ENCODE measurements around the gene MYO5C. TPM values are rescaled to one million over a fixed set of nuclear protein-coding genes. Genes with fewer than 3 reads are reported as not detected.

The MYO5C gene
- total and polyA plus RNA-seq, 10 of the 15 experiments (the other 5 are each of a cell fraction or from before 2014, with no cell fraction given): 0.29 to 1.3 (median 0.75) TPM

- in situ Hi-C loops (cut with MboI) (no loop called here), intact Hi-C loops (cut with micrococcal nuclease; ENCODE audit: unreplicated experiment) (no loop called here)
- Histone ChIP-seq H3K4me2 (ENCODE audit: control insufficient read depth, insufficient read depth) (no peak overlapping the region), H3K9ac (ENCODE audit: control insufficient read depth, insufficient read depth, low read length) (no peak overlapping the region), H3K36me3 (ENCODE audit: control insufficient read depth in 2 of 2, insufficient read depth in 2 of 2, low read length in 1 of 2) (peaks cover 18 to 28% of the 10 kb centered on the region in 2 experiments), H3K4me1 (ENCODE audit: control insufficient read depth, insufficient read depth, low read length) (no peaks in the 10 kb centered on the region), H3K27ac (ENCODE audit: control insufficient read depth, insufficient read depth) (no peak overlapping the region), H2AFZ (ENCODE audit: control insufficient read depth, low read depth, low read length) (no peak overlapping the region), H3K9me3 (replicated peaks; ENCODE audit: control insufficient read depth, insufficient read depth, low read length) (no peaks in the 10 kb centered on the region), H4K20me1 (ENCODE audit: control insufficient read depth, insufficient read depth) (no peaks in the 10 kb centered on the region), H3K79me2 (ENCODE audit: control insufficient read depth, insufficient read depth, low read length) (no peaks in the 10 kb centered on the region), H3K27me3 (replicated peaks in 1 of 2; ENCODE audit: control insufficient read depth in 2 of 2, insufficient read depth in 2 of 2, low read length in 1 of 2) (no peaks in the 10 kb centered on the region), H3K4me3 (no peak overlapping the region)
- no peak for ATAC-seq
- BruUV-seq (replicated peaks): no TSS peak
- FAIRE-seq: no peak
- RAD21 ChIA-PET (ENCODE audit: unreplicated experiment): interaction anchor here (1.0 to 2.4 kb wide), 4 partner anchors 58 to 418 kb away, joined by 3 to 9 read pairs (median 4); no protein-coding TSS in a partner anchor
- DNase-seq (ENCODE audit: low read depth, low spot score): no peak
- POLR2A ChIA-PET: no interaction called here
- CTCF ChIA-PET: interaction anchor here (0.9 to 4.3 kb wide), 5 partner anchors 11 to 418 kb away, joined by 3 to 14 read pairs (median 3); no protein-coding TSS in a partner anchor
- SMC1A ChIA-PET (ENCODE audit: uncharacterized antibody, unreplicated experiment): interaction anchor here (0.6 to 2.7 kb wide), 9 partner anchors 11 to 434 kb away, joined by 3 to 10 read pairs (median 3); no protein-coding TSS in a partner anchor
- 100% methylated on average over 2 of the region's 2 CpGs for WGBS (ENCODE audit: insufficient coverage, insufficient replicate concordance, low lambda C conversion rate, missing lambda C conversion rate)
- TF ChIP-seq DPF2 (IDR thresholded peaks at IDR 0.05) (no peak), NKRF (conservative IDR thresholded peaks at IDR 0.05) (no peak), HSF1 (IDR thresholded peaks at IDR 0.05; ENCODE audit: low read depth, low read length) (no peak), ZNF384 (IDR thresholded peaks at IDR 0.05; ENCODE audit: borderline replicate concordance, low read depth, low read length) (no peak), E2F8 (IDR thresholded peaks at IDR 0.05; ENCODE audit: low read depth, partially characterized antibody) (no peak), GATAD2B (conservative IDR thresholded peaks at IDR 0.05; ENCODE audit: low read depth) (no peak), CBX5 (IDR thresholded peaks at IDR 0.05; ENCODE audit: low read depth) (no peak), MEF2B (IDR thresholded peaks at IDR 0.05; ENCODE audit: partially characterized antibody, poor library complexity, severe bottlenecking) (no peak), RELA (IDR thresholded peaks at IDR 0.05; ENCODE audit: borderline replicate concordance, partially characterized antibody) (no peak), CEBPZ (IDR thresholded peaks at IDR 0.05; ENCODE audit: low read depth, low read length) (no peak), RUNX3 (IDR thresholded peaks at IDR 0.05; ENCODE audit: low read length) (no peak), MYC (IDR thresholded peaks at IDR 0.05; ENCODE audit: insufficient read depth, insufficient read length, insufficient replicate concordance, low read length, severe bottlenecking) (no peak)
Measured at GRCh38 chr15:52317688-52318087, 22.1 kb upstream of the MYO5C start.

All from GM12878 (cell line).